GM11168 (cell line): ENCODE data around the gene MTARC2.

Experiments used
- in situ Hi-C: fragments of 300-500 bp; cut with MboI; formaldehyde crosslinking; loops from one replicate; pipeline ENCODE4 v1.12.0; 2022; ENCODE audit warnings: low sequenced_read_pairs; ENCODE audit not compliant: unreplicated experiment

The MTARC2 gene

GRCh38 chr1:220818421-220819173 lies 70.5 kb downstream of the MTARC2 start:
- in situ Hi-C loops = no loop called here

GRCh38 chr1:220819467-220820026 lies 71.4 kb downstream of the MTARC2 start:
- in situ Hi-C loops = no loop called here

- in situ Hi-C loops = no loop called here
Measured at GRCh38 chr1:220824031-220824989, 76.2 kb downstream of the MTARC2 start.

GRCh38 chr1:220825819-220826551 lies 77.9 kb downstream of the MTARC2 start:
- in situ Hi-C loops = no loop called here

GRCh38 chr1:220826729-220827128 lies 78.6 kb downstream of the MTARC2 start:
- in situ Hi-C loops = no loop called here

- in situ Hi-C loops = no loop called here
Measured at GRCh38 chr1:220827445-220828178, 79.5 kb downstream of the MTARC2 start.

- in situ Hi-C loops = no loop called here
Measured at GRCh38 chr1:220828179-220828490, 80.0 kb downstream of the MTARC2 start.

- in situ Hi-C loops = no loop called here
Measured at GRCh38 chr1:220828950-220829586, 80.9 kb downstream of the MTARC2 start.

GRCh38 chr1:220833436-220833835 lies 85.3 kb downstream of the MTARC2 start:
- in situ Hi-C loops = no loop called here
